HTERT RPE-1 (cell line): ENCODE results near the gene ARHGAP29.

Experiments
- in situ Hi-C: fragments of 300-500 bp; cut with MboI; formaldehyde crosslinking; loops from 4 replicates; pipeline ENCODE4 v1.14.3; 2020; ENCODE audit warnings: low sequenced_read_pairs

Gene ARHGAP29

DNA sequence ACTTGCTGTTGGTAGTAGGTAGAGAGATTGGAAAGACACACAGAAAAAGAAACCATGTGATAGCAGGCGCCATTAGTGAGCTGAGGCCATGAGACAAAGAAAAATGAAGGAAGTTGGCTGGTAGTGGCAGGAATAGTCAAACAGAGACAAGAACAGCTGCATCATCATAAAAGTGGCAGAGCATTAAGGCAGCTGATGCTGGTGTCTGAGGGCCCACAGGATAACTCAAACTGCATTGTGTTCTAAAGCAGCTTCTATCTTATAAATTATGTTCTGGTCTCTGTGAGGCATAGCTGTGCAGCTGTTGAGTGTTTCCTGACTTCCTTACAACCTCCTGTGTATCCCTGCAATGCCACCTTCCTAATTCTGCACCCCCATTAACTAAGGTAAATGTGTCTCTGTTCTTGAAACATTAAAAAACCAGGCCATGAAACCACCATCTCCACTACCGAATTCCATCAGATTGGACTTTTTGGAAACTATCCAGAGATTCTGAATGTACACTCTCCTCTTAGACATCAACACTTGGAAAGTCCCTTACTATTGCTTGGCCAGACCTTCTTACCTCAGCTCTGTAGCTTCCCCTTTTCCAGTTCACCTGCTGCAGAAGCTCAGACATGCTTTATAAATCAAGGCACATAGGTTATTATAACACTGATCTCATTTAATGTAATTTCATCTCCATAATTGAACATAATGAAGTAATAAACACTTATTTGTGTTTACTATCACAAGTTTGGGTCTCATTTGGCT lies 23.4 kb upstream of the ARHGAP29 start:
- in situ Hi-C loops = no loop called here

GRCh38 chr1:94259635-94260289 lies 22.4 kb upstream of the ARHGAP29 start:
- in situ Hi-C loops = no loop called here

DNA sequence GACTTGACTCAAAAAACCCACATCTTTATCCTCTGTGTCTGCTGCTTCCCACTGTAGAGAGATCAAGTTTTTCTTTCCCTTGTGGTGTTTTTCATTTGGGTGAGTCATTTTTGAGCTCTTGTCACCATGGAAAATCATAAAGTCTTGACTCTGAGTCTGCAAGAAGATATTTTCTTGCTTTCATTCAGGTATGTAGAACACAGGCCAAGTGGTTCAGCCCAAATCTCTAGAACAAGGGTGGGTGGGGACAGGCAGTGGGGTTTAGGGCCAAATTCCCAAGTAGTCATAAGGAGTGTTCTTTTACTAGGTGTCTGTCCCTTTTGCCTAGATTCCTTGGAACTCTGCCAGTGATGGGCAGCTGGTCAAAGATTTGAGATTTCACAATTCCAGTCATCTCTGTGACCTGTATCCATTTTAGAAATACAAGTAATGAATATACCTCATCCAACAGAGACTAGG lies 21.5 kb upstream of the ARHGAP29 start:
- in situ Hi-C loops = no loop called here

DNA sequence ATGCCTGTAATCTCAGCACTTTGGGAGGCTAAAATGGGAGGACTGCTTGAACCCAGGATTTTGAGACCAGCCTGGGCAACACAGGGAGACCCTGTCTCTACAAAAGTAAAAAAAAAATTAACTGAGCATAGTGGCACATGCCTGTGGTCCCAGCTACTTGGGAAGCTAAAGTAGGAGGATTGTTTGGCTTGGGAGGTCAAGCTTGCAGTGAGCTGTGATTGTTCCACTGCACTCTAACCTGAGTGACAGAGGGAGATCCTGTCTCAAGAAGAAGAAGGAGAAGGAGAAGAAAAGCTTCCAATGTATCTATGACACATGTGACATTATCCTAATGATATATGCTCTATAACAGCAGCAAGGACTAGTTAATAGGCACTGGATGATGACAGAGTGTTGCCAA lies 20.1 kb upstream of the ARHGAP29 start:
- in situ Hi-C loops = no loop called here

DNA sequence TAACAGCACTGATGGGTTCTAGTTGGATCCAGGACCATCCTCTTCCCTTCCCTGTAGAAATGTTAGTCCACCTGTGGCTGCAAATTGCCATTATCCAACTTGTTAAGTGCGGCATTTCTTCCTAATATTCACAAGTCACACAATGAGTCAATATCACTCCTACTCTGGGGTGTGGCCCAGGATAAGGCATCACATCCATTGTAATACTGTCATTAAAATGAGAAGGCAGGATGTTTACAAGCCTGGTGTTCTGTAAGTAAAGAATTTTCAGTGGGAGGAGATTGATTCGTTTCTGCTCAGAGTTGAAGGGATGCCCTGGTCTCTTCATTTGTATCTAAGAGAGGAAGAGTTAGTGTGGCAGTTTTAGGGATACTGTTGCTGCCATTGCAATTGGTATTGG lies 18.1 kb upstream of the ARHGAP29 start:
- in situ Hi-C loops = no loop called here

- in situ Hi-C loops = no loop called here
Observed at GRCh38 chr1:94254073-94254810, 16.9 kb upstream of the ARHGAP29 start.

DNA sequence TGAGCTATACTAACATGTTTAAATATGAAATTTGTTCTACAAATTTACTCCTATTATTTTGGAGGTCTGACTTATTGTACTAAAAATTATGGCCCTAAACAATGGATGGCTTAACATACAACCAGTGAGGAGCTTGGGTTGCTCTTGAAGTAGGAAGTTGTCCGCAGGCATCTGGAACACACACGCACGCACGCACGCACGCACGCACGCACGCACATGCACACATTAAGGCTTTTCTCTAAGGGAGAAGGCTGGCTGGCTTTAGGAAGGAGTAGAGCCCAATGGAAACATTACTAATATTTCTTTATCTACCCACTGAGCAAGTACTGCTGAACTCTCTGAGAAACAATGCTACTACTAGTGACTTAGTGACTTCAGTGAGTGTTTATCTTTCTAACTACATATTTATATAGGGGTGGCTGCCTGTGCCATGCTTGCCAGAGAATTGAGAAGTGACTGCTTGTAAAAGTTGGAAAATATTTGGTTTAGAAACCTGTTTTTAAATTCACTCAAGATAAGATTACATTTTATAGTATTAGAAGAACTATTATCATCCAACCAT lies 16.2 kb upstream of the ARHGAP29 start:
- in situ Hi-C loops = no loop called here

DNA sequence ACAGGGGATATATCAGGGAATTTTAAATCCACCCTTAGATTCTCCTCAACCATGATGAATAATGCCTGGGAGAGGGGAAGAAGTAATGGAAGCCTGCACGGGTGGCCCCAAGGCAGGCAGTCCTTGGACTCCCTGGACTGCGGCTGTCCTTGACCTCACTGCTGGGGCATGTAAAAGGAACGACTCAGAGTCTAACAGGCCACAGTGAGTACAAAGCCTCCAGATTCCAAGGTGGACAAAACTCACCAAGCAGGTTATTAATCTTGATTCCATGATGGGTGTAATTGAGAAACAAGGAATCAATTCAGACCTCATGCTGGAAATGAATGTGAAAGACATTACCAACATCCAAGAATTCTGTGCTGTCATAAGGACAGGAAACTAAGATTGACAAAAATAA lies 13.0 kb upstream of the ARHGAP29 start:
- in situ Hi-C loops = no loop called here

DNA sequence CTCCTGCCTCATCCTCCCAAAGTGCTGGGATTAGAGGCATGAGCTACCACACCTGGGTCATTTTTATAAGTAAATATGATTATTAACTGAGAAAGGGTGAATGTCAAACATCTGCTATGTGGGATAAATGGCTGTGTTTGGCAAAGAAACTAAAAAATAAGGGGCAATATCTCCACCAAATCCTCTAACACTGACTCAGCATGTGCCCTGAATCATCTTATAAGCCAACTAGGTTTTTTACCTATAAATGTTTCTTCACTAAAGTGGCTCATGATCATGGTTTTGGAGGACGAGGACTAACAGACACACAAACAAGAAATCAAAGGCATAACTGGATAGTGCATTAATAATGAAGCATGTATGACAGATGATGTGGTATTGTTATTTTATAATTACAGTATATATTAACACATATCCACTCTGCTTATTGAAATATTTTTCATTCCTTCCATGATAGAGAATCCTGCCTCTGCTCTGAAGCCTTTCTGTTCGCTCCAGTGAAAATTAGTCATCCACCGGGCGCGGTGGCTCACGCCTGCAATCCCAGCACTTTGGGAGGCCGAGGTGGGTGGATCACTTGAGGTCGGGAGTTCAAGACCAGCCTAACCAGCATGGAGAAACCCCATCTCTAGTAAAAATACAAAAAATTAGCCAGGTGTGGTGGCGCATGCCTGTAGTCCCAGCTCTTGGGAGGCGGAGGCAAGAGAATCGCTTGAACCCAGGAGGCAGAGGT lies 11.7 kb upstream of the ARHGAP29 start:
- in situ Hi-C loops = no loop called here

DNA sequence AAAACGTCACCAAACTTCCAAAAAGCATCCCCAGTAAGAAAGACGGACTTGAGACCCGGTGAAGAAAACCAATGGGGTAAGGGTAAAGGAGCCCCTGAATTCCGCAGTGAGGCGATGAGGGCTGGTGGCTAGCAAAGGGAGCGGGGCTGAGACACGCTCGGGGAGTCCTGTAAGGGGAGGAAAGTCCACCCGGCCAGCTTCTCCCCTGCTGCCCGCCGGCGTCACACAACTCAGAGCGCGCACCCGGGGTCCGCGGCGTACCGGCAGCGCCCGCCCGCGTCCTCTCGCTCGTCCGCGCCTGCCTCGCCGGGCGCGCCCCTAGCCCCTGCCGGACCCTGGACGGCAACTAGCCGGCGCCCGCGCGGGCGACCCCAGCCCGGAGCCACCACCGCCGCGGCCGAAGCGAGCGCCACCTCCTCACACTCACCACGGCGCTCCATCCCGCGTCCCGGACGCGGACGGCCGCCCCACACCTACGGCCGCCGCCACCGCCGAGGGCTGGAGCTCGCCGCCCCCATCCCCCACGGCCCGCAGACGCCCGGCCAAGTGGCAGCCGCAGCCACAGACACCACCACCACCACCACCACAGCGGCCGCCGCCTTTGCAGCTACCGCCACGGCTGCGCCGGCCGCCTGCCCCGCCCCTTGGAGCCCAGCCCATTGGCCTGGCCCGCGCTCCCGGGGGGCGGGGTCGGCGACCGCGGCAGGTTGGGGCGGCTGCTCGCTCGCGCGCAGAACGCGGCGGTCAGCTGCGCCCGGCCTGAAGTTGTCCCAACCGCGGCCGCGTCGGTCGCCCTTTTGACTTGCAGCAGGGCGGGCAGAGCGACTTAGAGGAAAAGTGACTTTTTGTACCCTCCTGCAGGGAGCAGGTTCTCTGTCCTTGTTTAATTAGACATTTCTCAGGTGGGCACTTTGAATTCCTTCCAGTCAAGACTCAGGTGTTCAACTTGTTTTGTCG lies 10.0 kb upstream of the ARHGAP29 start:
- in situ Hi-C loops = no loop called here

DNA sequence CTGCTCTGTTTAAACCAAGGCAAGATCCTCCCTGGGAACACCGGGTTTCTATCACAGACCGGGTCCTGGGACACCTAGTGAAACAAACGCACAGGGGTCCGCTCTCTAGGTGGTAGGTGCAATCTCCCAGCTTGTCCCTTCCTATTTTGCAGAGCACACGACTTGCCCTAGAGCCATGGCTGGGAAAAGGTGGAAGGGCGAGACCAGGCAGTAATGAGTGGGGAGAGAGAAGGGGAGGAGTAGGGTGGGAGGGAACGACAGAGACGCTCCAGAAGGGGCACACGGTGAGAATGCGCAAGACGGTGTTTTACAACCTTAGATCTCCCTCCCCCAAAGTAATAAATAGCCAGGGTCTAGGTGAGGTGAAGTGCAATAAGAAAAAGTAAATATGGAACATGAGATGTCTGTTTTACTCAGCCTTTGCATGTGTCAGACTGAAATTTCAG lies 9.3 kb upstream of the ARHGAP29 start:
- in situ Hi-C loops = no loop called here

DNA sequence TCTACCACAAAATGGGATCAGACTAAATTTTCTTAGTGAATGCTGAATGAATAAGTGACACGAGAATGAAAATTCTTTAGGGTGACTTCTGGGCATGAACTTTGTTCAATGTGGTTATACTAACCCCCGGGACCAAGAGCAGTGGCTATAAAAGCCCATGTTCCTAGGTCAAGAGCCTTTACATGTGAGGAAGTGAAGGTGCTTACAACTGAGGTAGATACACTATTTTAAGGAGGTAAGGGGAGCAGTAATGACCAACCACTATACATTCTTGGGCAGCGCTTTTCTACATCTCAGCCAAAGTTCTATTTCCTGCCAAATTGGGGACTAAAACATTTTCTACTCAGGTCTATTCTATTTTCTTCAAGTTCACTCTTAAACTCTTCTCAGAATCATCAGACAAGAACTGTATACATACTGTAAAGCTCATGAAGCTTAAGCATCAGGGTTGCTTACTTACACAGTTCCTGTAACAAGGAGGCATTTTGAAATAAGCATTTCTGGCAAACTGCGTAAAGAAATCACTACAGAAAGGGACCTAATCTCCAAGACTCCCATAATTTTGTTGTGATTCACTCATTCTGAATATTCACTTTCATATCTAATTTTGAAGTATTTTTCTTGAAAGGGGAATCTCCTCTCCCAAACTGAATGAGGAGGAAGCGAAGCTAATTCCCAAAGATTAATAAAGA lies 8.5 kb upstream of the ARHGAP29 start:
- in situ Hi-C loops = no loop called here

DNA sequence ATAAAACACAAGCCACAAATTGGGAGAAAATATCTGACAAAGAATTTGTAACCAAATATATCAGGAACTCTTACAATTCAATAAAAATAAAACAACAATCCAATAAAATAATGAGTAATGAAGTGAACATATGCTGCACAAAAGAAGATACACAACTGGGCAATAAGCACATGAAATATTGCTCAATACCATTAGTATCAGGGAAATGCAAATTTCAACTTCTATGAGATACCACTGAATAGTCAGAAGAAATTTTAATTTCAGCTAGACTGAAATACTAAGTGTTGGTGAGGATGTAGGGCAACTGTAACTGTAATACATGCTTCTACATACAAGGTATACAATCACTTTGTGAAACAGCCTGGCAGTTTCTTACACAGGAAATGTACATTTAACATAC lies 7.4 kb upstream of the ARHGAP29 start:
- in situ Hi-C loops = no loop called here

GRCh38 chr1:94243665-94244064 lies 6.3 kb upstream of the ARHGAP29 start:
- in situ Hi-C loops = no loop called here

DNA sequence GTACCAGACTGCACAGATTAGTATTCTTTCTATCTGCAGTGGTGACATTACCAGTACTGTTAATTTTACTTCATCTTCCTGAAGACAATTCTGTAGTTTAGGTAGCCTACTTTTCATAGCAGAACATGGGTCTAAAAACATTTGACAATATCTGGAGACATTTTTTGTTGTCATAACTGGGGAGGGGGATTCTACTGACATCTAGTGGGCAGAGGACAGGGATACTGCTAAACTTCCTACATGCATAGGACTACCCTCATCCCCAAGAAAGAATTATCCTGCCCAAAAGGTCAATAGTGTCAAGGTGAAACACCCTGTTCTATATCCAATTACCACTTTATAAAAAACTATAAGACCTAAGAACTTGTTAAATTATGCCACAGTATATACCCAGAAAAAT lies 3.4 kb upstream of the ARHGAP29 start:
- in situ Hi-C loops = no loop called here

- in situ Hi-C loops = no loop called here
Observed at GRCh38 chr1:94239796-94240195, 2.4 kb upstream of the ARHGAP29 start.

DNA sequence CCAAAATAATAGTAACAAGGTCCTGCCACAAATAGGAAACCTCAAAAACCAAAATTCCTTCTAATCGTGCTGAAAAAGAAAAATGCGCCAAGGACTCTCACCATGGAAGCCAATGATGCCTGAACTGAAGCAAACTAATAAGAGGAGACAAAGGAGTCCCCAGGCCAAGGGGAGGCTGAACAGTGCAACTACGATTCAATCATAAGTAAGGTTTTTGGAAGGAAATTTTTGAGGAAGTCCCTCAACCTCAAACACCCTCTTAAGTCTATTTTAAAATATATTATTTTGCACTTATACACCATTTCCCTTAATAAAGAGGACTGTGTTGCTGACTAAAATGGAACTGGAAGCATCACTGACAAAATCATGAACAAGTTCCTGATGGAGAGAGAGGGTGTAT lies 1.7 kb upstream of the ARHGAP29 start:
- in situ Hi-C loops = no loop called here

DNA sequence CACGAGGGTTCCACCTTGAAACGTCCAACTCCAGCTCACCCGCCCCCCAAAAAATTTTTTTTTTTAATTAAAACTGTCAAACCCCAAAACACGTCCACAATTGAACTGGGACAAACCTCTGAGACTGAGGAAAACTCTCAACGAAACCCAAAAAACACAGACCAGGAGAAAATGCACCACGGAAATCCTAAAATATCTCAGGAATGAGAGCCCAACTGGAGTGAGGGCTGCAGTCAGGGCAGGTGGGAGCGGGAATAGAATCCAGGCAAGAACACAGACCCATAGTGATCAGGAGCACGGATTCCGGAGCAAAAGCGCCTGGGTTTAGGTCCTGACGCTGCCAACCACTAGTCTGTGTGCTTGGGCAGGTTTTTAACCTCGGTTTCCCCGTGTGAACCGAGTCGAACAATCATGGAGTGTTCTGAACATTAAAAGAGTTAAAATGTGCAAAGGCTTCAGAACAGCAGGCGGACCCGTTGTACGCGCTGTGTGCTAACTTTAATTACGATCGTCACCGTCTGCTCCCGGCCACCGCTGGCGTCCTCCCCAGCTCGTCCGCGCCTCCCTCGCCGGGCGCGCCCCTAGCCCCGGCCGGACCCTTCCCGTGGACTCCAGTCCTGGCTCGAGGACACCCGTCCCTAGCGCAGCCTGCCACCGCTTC lies 624 bp downstream of the ARHGAP29 start:
- in situ Hi-C loops = no loop called here
